BLaER1 (cell line): ENCODE data around the gene NHEJ1.

Source experiments
- H3K27ac ChIP-seq: shearing (Covaris generic); formaldehyde crosslinking; 2 replicates; pipeline ENCODE4 v1.8.1; 2022
- H3K27me3 ChIP-seq: shearing (Covaris generic); formaldehyde crosslinking; 2 replicates; pipeline ENCODE4 v1.8.1; 2022
- H3K36me3 ChIP-seq: shearing (Covaris generic); formaldehyde crosslinking; 2 replicates; pipeline ENCODE4 v1.8.1; 2022
- H3K4me1 ChIP-seq: shearing (Covaris generic); formaldehyde crosslinking; 2 replicates; pipeline ENCODE4 v1.8.1; 2022
- H3K4me2 ChIP-seq: shearing (Covaris generic); formaldehyde crosslinking; 2 replicates; pipeline ENCODE4 v1.8.1; 2022
- H3K4me3 ChIP-seq: shearing (Covaris generic); formaldehyde crosslinking; 2 replicates; pipeline ENCODE4 v1.8.1; 2022
- H3K9ac ChIP-seq: shearing (Covaris generic); formaldehyde crosslinking; 2 replicates; pipeline ENCODE4 v1.8.1; 2022
- H3K9me3 ChIP-seq: shearing (Covaris generic); formaldehyde crosslinking; 2 replicates; pipeline ENCODE4 v1.8.1; 2022
- H4K20me1 ChIP-seq: shearing (Covaris generic); formaldehyde crosslinking; 2 replicates; pipeline ENCODE4 v1.8.1; 2022
- Cebpa-rat ChIP-seq: shearing (Covaris generic); IDR thresholded peaks from 2 replicates; pipeline ENCODE4 v1.8.1; 2022

The NHEJ1 gene

DNA sequence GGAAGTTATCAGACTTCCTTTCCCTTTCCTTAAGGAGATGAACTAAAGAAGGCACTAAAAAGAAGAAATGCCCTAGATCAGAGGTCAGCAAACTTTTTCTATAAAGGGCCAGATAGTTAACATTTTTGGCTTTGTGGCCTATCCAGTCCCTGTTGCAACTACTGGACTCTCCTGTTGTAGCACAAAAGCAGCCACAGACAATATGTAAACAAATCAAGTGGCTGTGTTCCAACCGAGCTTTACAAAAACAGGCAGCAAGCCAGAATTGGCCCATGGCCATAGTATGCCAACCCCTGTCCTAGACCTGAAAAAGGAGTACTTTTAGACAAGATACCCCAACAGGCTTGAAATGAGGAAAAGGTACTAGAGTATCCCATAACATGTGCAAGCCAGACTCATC is 10.9 kb downstream of the NHEJ1 start:
- Histone ChIP-seq H3K27ac (no peak overlapping the region), H4K20me1 (0 out of 2 replicates have a peak, but pooled peaks cover 7% of the 10 kb centered on the region), H3K9me3 (no peaks in the 10 kb centered on the region), H3K4me2 (no peak overlapping the region), H3K4me1 (no peaks in the 10 kb centered on the region), H3K9ac (no peak overlapping the region), H3K4me3 (no peak overlapping the region), H3K27me3 (no peaks in the 10 kb centered on the region), H3K36me3 (peaks cover 49% of the 10 kb centered on the region)
- no peak for TF ChIP-seq Cebpa-rat

DNA sequence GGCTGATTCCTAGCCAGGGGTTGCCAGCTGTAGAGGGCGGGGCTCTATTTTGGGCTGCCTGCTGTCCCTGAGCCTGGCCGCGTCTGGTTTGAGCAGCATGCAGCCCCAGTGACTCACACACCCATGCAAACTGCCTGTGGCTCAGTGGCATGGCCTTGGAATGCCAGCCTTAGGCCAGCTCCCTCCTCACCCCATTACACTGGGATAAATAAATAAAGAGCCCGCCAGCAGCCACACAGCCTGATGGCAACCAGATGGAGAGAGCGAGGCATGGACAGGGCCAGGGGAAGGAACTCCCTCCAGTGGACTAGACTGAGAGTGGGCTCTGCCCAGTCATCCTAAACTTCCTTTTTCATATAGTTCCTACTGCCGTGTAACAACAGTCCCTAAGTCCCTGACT is 18.3 kb downstream of the NHEJ1 start:
- no peak overlapping the region for H3K9ac ChIP-seq
- H3K4me3 ChIP-seq = no peak overlapping the region
- no peak for TF ChIP-seq Cebpa-rat
- H4K20me1 ChIP-seq = peaks cover 7% of the 10 kb centered on the region; the same call in 1 of the 2 replicates
- no peak overlapping the region for H3K27ac ChIP-seq
- no peaks in the 10 kb centered on the region for H3K9me3 ChIP-seq
- no peaks in the 10 kb centered on the region for H3K4me1 ChIP-seq
- peaks cover 82% of the 10 kb centered on the region for H3K36me3 ChIP-seq
- H3K27me3 ChIP-seq = no peaks in the 10 kb centered on the region
- H3K4me2 ChIP-seq = no peak overlapping the region

DNA sequence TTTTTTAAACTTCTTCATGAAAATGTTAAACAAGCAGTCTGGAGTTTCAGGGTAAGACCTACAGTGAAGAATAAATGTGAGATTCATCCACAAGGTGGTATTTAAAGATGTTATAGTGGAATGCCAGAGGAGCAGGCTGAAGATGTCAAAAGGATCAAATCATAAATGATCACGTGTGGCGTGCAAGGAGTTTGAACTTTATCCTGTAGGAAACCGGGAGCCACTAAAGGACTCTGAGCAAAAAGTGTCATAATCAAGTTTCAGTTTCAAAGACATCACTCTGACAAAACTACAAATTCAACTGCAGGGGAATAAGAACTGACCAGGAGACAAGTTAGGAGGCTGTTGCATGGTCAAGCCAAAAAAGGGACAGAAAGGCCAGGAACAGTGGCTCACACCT is 19.9 kb downstream of the NHEJ1 start:
- peaks cover 8% of the 10 kb centered on the region for H3K4me1 ChIP-seq
- peaks cover 66% of the 10 kb centered on the region for H3K36me3 ChIP-seq
- H3K9ac ChIP-seq = no peak overlapping the region
- no peaks in the 10 kb centered on the region for H3K27me3 ChIP-seq
- no peak overlapping the region for H3K4me2 ChIP-seq
- H3K9me3 ChIP-seq = no peaks in the 10 kb centered on the region
- H3K27ac ChIP-seq = no peak overlapping the region
- TF ChIP-seq Cebpa-rat = no peak
- H3K4me3 ChIP-seq = no peak overlapping the region
- peaks cover 7% of the 10 kb centered on the region; the same call in 1 of the 2 replicates for H4K20me1 ChIP-seq

DNA sequence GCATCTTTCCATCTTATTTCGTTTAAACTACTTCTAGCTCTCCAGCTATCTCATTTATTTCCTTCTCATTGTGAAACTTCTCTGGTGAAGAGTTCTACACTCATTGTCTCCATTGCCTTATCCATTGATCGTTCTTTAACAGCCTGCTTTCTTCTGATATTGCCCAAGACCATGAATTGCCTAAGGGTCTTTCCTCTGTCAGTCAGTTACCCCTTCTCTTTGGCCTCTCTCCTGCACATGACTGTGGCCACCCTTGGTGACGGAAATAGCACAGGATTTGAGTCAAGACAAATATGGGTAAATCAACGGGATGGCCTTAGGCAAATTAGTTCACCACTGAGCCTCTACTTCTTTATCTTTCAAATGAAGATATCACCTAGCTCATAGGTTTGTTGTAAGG is 26.6 kb downstream of the NHEJ1 start:
- H3K9ac ChIP-seq = no peak overlapping the region
- H3K36me3 ChIP-seq = peaks cover 9% of the 10 kb centered on the region; the same call in 1 of the 2 replicates
- H3K4me3 ChIP-seq = no peak overlapping the region
- H3K27me3 ChIP-seq = no peaks in the 10 kb centered on the region
- H4K20me1 ChIP-seq = 0 out of 2 replicates have a peak, but pooled peaks cover 13% of the 10 kb centered on the region
- no peaks in the 10 kb centered on the region for H3K9me3 ChIP-seq
- no peak overlapping the region for H3K27ac ChIP-seq
- H3K4me1 ChIP-seq = peaks cover 8% of the 10 kb centered on the region
- no peak overlapping the region for H3K4me2 ChIP-seq
- TF ChIP-seq Cebpa-rat = no peak

DNA sequence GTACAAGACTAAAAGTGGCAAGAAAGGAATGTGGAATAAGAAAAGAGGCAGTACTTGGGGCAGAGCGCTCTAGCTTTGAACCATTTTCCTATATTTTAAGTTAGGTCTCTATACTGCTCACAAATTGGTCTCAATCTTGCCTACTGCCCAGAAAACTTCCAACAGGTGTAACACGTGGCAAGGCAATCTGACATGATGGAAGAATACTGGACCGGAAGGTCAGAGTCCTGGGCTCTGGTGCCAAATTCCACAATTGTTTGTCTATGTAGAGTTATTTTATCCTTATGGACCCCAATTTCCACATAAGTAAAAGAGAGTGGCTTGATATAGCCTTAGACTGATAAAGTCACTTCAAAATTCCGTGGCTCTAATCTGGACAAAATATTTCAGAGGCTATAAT is 28.9 kb downstream of the NHEJ1 start:
- no peak overlapping the region for H3K9ac ChIP-seq
- no peak for TF ChIP-seq Cebpa-rat
- no peaks in the 10 kb centered on the region for H3K27me3 ChIP-seq
- no peak overlapping the region for H3K27ac ChIP-seq
- no peaks in the 10 kb centered on the region for H3K9me3 ChIP-seq
- no peak overlapping the region for H3K4me3 ChIP-seq
- H4K20me1 ChIP-seq = peaks cover 35% of the 10 kb centered on the region
- H3K4me1 ChIP-seq = peaks cover 8% of the 10 kb centered on the region
- peaks cover 5% of the 10 kb centered on the region; the same call in 1 of the 2 replicates for H3K36me3 ChIP-seq
- no peak overlapping the region for H3K4me2 ChIP-seq

DNA sequence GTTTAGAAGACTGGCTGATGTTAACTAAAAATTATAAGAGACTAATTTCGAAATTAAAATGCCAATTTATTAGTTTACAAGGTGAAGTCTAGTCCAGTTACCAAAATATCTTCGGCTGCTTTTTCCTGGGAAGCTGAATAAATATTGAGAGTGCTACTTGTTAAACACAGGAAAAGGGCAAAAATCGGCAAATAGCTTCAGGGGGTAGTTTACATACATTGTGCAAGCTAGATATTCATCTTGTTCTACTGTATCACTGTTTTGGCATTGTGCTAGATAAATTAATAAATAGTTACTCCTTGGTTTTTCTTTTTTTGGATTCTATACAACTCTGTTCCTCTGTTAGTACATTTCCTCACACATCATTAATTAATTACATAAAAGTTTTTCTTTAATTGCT is 29.3 kb downstream of the NHEJ1 start:
- Histone ChIP-seq H3K36me3 (peaks cover 5% of the 10 kb centered on the region; the same call in 1 of the 2 replicates), H3K27ac (no peak overlapping the region), H3K9ac (no peak overlapping the region), H3K4me3 (no peak overlapping the region), H3K9me3 (no peaks in the 10 kb centered on the region), H4K20me1 (peaks cover 36% of the 10 kb centered on the region), H3K27me3 (no peaks in the 10 kb centered on the region), H3K4me2 (no peak overlapping the region), H3K4me1 (peaks cover 5% of the 10 kb centered on the region)
- no peak for TF ChIP-seq Cebpa-rat

DNA sequence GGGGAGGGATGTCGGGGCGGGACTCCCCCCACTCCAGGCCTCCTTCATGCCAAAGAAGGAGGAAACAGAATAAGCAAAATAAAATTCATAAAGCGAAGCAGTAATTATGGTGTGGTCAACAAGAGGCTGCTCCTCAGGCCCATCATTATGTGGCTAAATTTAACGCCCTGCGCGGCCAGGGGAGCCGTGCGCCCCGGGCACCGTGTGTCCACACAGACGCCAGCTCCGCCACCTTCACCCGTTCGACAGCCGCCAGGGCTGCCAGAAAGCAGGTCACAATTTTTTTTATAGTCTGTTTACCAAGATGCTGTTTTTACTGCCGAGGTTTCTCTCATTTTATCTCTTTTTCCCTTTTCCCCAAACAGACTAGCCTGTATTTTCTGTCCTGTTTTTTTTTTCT is 31.0 kb downstream of the NHEJ1 start:
- H3K4me3 ChIP-seq = no peak overlapping the region
- no peak overlapping the region for H3K9ac ChIP-seq
- no peaks in the 10 kb centered on the region for H3K9me3 ChIP-seq
- H3K27ac ChIP-seq = no peak overlapping the region
- peaks cover 49% of the 10 kb centered on the region for H4K20me1 ChIP-seq
- no peaks in the 10 kb centered on the region for H3K4me1 ChIP-seq
- TF ChIP-seq Cebpa-rat = no peak
- no peak overlapping the region for H3K4me2 ChIP-seq
- no peaks in the 10 kb centered on the region for H3K27me3 ChIP-seq
- peaks cover 5% of the 10 kb centered on the region; the same call in 1 of the 2 replicates for H3K36me3 ChIP-seq

DNA sequence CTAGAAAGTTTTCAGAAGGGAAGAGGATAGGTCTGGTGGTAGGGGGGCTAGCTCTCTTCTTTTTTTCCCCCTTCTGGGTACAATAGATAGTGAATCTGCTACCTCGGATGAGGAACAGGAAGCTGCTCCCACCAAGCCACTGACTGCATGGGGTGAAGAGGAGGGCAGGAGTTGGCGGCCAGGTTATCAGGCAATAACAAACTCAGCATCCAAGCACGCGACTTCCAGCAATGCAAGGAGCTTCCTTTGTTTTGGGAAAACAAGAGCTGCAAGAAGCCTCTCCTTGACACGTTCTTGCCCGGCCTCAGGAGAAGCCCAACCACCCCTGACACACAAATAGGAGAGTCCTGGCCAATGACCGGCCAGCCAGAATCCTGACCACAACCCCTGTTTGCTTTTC is 32.2 kb downstream of the NHEJ1 start:
- no peaks in the 10 kb centered on the region for H3K27me3 ChIP-seq
- H3K9me3 ChIP-seq = no peaks in the 10 kb centered on the region
- H3K36me3 ChIP-seq = peaks cover 5% of the 10 kb centered on the region; the same call in 1 of the 2 replicates
- H3K9ac ChIP-seq = no peak overlapping the region
- no peak overlapping the region for H3K4me3 ChIP-seq
- H3K4me1 ChIP-seq = no peaks in the 10 kb centered on the region
- no peak overlapping the region for H3K27ac ChIP-seq
- no peak for TF ChIP-seq Cebpa-rat
- peaks cover 49% of the 10 kb centered on the region for H4K20me1 ChIP-seq
- H3K4me2 ChIP-seq = no peak overlapping the region

DNA sequence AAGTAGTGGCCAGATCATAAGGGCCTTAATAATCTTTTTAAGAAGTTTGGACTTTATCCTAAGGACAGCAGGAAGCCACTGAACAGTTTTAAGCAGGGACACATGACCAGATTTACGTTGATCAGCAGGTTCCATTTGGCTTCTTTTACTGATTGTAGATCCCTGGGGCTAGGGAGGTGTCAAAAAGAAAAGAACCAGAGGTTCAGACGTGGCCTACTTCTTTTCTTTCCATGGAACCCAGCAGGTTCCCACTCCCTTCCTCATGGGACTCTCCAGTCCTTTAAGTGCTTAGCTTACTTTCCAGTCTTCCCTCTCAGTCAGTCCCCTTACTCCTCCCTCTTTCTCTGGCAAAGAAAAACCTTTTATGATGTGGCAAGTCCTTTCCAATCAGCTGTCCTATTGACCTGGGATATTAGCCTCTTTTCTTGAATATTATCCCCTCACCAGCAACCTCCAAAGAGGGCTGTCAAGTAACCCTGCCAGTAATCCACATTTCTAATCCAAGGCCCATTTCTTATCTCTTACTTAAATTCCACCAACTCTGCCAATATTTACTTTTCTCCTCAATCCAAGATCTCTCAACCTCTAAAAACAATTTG is 33.5 kb downstream of the NHEJ1 start:
- Histone ChIP-seq H3K9ac (no peak overlapping the region), H3K4me1 (no peaks in the 10 kb centered on the region), H3K9me3 (no peaks in the 10 kb centered on the region), H3K36me3 (peaks cover 5% of the 10 kb centered on the region; the same call in 1 of the 2 replicates), H3K27ac (no peak overlapping the region), H4K20me1 (peaks cover 38% of the 10 kb centered on the region), H3K4me2 (no peak overlapping the region), H3K4me3 (no peak overlapping the region), H3K27me3 (no peaks in the 10 kb centered on the region)
- TF ChIP-seq Cebpa-rat = no peak

DNA sequence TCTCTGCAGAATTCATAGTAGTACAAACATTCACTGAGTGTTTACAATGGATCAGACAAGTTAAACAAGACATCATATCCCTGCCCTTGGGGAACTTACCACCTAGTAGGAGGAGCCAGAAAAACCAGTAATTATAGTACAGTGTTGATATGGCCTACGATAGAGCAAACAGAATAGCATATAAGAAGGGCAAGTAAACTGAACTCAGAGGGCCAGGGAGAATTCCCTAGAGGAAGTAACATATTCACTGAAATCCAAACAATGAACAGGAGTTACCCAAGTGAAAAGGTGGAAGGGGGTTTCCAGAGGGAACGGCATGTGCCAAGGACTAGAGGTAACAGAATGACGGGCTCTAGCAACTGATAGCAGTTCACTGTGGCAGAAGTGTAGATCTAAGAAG is 34.1 kb downstream of the NHEJ1 start:
- no peak for TF ChIP-seq Cebpa-rat
- no peaks in the 10 kb centered on the region for H3K9me3 ChIP-seq
- H4K20me1 ChIP-seq = peaks cover 37% of the 10 kb centered on the region
- no peaks in the 10 kb centered on the region for H3K4me1 ChIP-seq
- no peak overlapping the region for H3K4me3 ChIP-seq
- no peak overlapping the region for H3K27ac ChIP-seq
- H3K27me3 ChIP-seq = no peaks in the 10 kb centered on the region
- H3K4me2 ChIP-seq = no peak overlapping the region
- H3K36me3 ChIP-seq = peaks cover 5% of the 10 kb centered on the region; the same call in 1 of the 2 replicates
- H3K9ac ChIP-seq = no peak overlapping the region

DNA sequence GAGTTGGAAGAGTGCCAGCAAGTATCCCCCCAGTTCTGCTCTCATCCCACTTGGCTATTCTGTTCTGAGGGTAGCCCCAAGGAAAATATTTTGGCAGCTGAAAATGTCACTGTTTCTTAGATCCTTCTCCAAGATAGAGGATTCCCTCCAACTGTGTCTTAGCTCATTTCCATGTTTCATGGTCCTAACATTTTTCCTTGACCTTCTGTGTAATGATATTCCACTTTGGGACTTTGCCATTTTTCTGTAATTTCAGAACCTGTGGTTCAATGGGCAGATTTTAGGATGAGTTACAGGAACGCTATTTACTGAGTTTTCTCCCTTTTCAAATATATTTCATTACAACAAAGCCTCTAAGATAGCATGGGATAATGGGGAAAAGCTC is 34.7 kb downstream of the NHEJ1 start:
- no peaks in the 10 kb centered on the region for H3K9me3 ChIP-seq

More for the DNA sequence above, 34.7 kb downstream of the NHEJ1 start:
- H3K27ac ChIP-seq = no peak overlapping the region
- no peak for TF ChIP-seq Cebpa-rat
- no peaks in the 10 kb centered on the region for H3K4me1 ChIP-seq
- H3K9ac ChIP-seq = no peak overlapping the region
- peaks cover 43% of the 10 kb centered on the region for H4K20me1 ChIP-seq
- H3K36me3 ChIP-seq = peaks cover 4% of the 10 kb centered on the region; the same call in 1 of the 2 replicates
- H3K27me3 ChIP-seq = no peaks in the 10 kb centered on the region
- H3K4me2 ChIP-seq = no peak overlapping the region
- H3K4me3 ChIP-seq = no peak overlapping the region
